ENCODE measurements around the gene NAV2.

NAV2 gene

DNA sequence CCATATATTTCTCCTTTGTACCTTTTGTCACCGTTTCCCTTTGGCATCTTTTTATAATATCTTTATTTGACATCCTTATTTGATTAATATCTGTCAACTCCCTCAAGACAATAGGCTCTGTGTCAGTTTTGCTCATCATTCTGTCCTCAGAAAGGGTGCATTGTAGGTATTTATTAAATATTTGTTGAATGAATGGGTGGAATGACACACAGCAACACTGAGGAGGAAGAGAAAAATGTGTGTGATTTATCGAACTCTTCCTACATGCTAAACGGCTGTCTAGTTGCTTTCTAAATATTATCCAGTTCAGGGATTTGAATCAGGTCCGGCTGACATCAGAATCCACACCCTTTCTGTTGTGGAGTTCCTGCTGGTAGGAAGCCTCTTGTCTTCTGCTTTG, 98.2 kb downstream of the NAV2 start:
- Histone ChIP-seq H3K36me3 (replicated peaks) (no peaks in the 10 kb centered on the region), H3K4me1 (no peaks in the 10 kb centered on the region), H3K9me3 (no peaks in the 10 kb centered on the region), H3K27me3 (ENCODE audit: low read depth) (peaks cover 2% of the 10 kb centered on the region), H3K4me3 (no peak overlapping the region)
- in situ Hi-C loops (cut with MboI; ENCODE audit: low sequenced_read_pairs), result no loop called here
- DNase-seq (ENCODE audit: low spot score in 2 of 2), result no peak

DNA sequence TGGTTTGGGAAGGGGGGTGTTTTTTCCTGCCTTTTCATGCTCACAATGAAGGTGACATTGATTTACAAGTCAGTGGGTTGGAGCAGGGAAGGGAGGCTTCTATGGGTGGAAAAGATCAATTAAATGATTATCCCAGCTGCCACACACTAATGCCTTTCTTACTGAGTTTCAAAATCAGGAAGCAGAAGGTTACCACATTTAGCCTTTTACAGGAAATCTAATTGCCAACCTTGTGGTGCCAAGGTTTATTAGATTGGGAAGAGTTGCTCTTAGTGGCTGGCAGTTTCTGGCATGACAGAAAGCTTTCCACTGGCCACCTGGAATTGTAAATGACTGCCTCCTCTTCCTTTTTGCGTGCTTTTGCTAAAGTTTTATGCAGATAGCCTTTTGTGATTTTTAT, 98.7 kb downstream of the NAV2 start:
- Histone ChIP-seq H3K9me3 (no peaks in the 10 kb centered on the region), H3K36me3 (replicated peaks) (no peaks in the 10 kb centered on the region), H3K4me3 (no peak overlapping the region), H3K27me3 (ENCODE audit: low read depth) (peaks cover 5% of the 10 kb centered on the region), H3K4me1 (no peaks in the 10 kb centered on the region)
- DNase-seq (ENCODE audit: low spot score in 2 of 2), result no peak
- in situ Hi-C loops (cut with MboI; ENCODE audit: low sequenced_read_pairs), result no loop called here

DNA sequence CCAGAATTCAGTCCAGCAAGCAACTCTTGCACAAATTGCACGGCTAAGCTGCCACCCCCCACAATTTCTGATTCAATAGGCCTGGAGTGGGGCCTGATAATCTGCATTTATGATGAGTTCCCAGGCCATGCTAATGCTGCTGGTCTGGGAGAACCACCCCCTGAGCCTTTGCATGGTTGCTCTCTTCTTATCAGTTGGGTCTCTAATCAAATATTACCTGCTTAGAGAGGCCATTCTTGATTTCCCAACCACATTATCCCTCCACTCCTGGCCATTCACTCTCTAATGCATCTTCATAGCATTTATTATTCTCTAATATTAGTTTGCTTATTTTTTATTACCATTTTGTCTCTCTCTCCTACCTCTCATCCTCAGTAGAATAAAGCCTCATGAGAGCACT, 99.5 kb downstream of the NAV2 start:
- peaks cover 5% of the 10 kb centered on the region for H3K27me3 ChIP-seq (ENCODE audit: low read depth)
- in situ Hi-C loops (cut with MboI; ENCODE audit: low sequenced_read_pairs), result no loop called here
- no peak for DNase-seq (ENCODE audit: low spot score in 2 of 2)
- H3K4me3 ChIP-seq, result no peak overlapping the region
- H3K9me3 ChIP-seq, result no peaks in the 10 kb centered on the region
- no peaks in the 10 kb centered on the region for H3K36me3 ChIP-seq (replicated peaks)
- no peaks in the 10 kb centered on the region for H3K4me1 ChIP-seq

DNA sequence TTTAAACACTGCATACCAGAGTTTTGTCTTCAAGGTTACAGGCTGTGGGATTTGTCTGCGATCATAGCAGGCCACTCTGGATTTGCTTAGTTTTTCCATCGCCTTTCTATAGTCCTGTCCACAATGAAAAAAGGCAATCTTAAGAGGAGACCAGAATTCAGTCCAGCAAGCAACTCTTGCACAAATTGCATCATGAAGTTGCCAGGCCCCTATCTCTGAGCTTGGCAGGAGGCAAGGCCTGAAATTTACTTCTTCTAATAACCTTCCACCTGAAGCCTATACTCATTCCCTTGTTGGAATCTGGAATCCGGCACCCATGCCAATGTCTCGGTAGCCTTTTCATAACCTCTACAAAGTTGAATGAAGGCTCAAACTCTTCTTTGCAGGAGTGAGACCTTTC, 100.1 kb downstream of the NAV2 start:
- H3K27me3 ChIP-seq (ENCODE audit: low read depth), result peaks cover 5% of the 10 kb centered on the region
- H3K36me3 ChIP-seq (replicated peaks), result no peaks in the 10 kb centered on the region
- no peak overlapping the region for H3K4me3 ChIP-seq
- H3K4me1 ChIP-seq, result no peaks in the 10 kb centered on the region
- no peaks in the 10 kb centered on the region for H3K9me3 ChIP-seq
- no peak for DNase-seq (ENCODE audit: low spot score in 2 of 2)
- in situ Hi-C loops (cut with MboI; ENCODE audit: low sequenced_read_pairs), result no loop called here

DNA sequence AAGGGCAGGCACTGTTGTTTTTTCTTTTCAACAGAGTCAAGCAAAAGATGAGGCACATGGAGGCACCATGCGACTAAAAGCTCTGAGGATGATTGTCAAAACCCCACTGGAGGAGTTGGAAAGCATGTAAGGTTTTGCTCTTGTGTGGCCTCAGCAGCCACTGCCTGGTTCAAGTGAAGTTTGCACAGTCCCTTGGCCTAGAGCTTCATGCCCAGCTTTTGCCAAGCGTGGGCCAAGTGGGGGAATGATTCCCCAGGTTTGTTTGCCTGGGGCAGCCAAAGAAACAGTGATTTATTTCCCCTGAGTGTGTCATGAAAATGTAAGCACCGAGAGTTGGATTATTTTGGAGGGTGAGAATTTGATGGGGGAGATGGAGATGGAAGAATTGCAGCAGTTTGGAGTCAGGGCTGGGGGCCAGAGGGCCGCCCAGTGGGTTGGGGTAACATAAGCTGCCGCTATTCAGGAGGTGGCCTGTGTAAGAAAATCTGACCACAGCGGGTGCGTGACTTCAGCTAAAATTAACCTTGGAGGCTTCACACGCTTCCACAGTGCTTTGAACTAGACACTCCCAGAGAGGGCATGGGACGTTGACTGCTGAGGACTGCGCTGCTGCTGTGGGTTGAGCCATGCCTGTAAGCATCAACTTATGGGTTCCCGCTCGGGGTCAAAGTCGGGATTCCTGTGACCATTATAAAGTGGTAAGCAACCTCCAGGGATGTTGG, 100.7 kb downstream of the NAV2 start:
- no peak for DNase-seq (ENCODE audit: low spot score in 2 of 2)
- Histone ChIP-seq H3K9me3 (no peaks in the 10 kb centered on the region), H3K4me1 (no peaks in the 10 kb centered on the region), H3K27me3 (ENCODE audit: low read depth) (peaks cover 5% of the 10 kb centered on the region), H3K36me3 (replicated peaks) (no peaks in the 10 kb centered on the region), H3K4me3 (no peak overlapping the region)
- in situ Hi-C loops (cut with MboI; ENCODE audit: low sequenced_read_pairs), result no loop called here

DNA sequence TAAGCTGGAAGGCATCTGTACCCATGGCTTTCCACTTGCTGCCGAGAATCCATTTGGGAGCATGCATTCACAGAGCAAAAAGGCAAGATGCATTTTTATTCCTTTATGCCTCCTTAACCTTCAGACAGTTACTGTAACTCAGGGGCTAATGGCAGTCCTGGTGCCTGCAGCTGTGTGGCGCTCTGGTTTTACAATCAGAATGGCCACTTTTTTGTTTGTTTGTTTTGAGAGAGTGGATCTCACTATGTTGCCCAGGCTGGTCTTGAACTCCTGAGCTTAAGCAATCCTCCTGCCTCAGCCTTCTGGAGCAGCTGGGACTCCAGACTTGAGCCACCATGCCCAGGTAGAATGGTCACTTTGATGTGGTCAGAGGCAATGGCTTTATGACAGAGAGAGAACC, 101.8 kb downstream of the NAV2 start:
- H3K4me3 ChIP-seq, result no peak overlapping the region
- no peaks in the 10 kb centered on the region for H3K9me3 ChIP-seq
- no peaks in the 10 kb centered on the region for H3K36me3 ChIP-seq (replicated peaks)
- peaks cover 3% of the 10 kb centered on the region for H3K27me3 ChIP-seq (ENCODE audit: low read depth)
- H3K4me1 ChIP-seq, result no peaks in the 10 kb centered on the region
- no peak for DNase-seq (ENCODE audit: low spot score in 2 of 2)
- in situ Hi-C loops (cut with MboI; ENCODE audit: low sequenced_read_pairs), result no loop called here

GRCh38 chr11:19816040-19816439, 103.4 kb downstream of the NAV2 start:
- Histone ChIP-seq H3K27me3 (ENCODE audit: low read depth) (peaks cover 3% of the 10 kb centered on the region; the same call in 1 of the 2 replicates), H3K4me3 (no peak overlapping the region), H3K9me3 (no peaks in the 10 kb centered on the region), H3K4me1 (no peaks in the 10 kb centered on the region), H3K36me3 (replicated peaks) (no peaks in the 10 kb centered on the region)
- DNase-seq (ENCODE audit: low spot score in 2 of 2), result no peak
- in situ Hi-C loops (cut with MboI; ENCODE audit: low sequenced_read_pairs), result no loop called here

- Histone ChIP-seq H3K36me3 (replicated peaks) (no peaks in the 10 kb centered on the region), H3K4me1 (no peaks in the 10 kb centered on the region), H3K4me3 (no peak overlapping the region), H3K27me3 (ENCODE audit: low read depth) (peaks cover 3% of the 10 kb centered on the region; the same call in 1 of the 2 replicates), H3K9me3 (no peaks in the 10 kb centered on the region)
- in situ Hi-C loops (cut with MboI; ENCODE audit: low sequenced_read_pairs), result no loop called here
- DNase-seq (ENCODE audit: low spot score in 2 of 2), result no peak
These were observed 104.2 kb downstream of the NAV2 start for GRCh38 chr11:19816817-19817216.

DNA sequence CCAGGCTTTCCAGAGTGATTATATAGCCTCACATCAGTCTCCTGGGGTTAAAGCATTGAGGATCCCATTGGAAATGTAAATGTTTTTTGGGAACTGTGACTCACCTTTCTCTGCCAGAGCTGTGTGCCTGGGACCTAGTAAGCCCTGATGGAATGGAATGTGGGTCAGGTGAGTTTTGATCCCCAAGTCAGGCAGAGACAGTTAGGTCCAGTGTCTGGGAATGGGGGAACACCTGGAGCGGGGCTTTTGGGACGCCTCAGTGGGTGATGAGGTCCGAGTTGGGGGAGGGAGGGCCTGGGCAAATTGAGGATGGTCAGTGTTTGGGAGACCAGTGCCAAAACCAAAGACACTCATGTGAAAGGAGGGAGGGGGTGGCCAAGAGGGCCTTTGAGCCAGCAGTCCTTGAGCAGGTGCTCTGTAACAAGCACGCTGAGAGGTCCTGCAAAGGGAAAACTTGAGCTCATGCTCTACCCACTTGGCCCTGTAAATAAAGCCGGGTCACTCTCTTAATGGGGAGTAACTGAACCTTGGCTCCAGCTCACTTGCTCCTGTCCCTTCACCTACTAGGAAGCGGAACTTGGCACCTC, 104.7 kb downstream of the NAV2 start:
- Histone ChIP-seq H3K4me3 (no peak overlapping the region), H3K36me3 (replicated peaks) (no peaks in the 10 kb centered on the region), H3K9me3 (no peaks in the 10 kb centered on the region), H3K27me3 (ENCODE audit: low read depth) (peaks cover 3% of the 10 kb centered on the region; the same call in 1 of the 2 replicates), H3K4me1 (no peaks in the 10 kb centered on the region)
- in situ Hi-C loops (cut with MboI; ENCODE audit: low sequenced_read_pairs), result no loop called here
- no peak for DNase-seq (ENCODE audit: low spot score in 2 of 2)

DNA sequence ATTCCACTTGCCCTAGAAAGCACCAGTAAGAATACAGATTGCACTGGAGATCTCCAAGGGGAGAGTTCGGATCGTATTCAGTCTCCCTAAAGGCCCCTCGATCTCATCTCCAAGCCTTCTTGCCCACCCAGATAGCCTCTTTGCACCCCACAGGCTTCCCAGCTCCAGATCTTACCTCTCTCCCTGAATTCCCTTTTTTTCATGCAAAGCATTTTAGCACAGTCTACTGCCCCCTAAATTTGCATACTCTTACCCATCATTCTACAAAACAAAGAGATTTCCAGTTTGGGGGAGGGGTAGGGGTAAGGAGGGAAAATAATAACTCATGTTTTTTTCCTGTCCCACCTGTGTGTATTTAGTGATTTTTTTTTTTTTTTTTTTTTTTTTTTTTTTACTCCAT, 105.2 kb downstream of the NAV2 start:
- in situ Hi-C loops (cut with MboI; ENCODE audit: low sequenced_read_pairs), result no loop called here
- DNase-seq (ENCODE audit: low spot score in 2 of 2), result no peak
- H3K36me3 ChIP-seq (replicated peaks), result no peaks in the 10 kb centered on the region
- H3K9me3 ChIP-seq, result no peaks in the 10 kb centered on the region
- 0 out of 2 replicates have a peak, but pooled peaks cover 6% of the 10 kb centered on the region for H3K27me3 ChIP-seq (ENCODE audit: low read depth)
- no peak overlapping the region for H3K4me3 ChIP-seq
- no peaks in the 10 kb centered on the region for H3K4me1 ChIP-seq

DNA sequence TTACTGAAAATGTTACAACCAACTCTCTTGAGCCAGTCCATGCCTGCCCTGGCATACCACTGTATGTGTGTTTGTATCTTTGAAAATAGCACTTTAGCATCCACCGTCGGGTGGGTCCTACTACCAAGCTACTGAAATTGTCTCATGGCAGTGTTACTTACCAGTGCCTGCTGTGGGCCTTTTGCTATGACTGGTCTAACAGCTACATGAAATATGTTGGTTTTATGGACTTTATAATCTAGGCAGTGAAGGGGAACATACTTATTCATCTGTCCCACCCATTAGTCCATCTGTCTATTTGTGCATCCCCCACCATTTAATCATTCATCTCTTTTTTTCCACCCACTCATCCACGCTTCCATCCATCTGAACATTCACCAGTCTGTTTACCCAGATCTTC, 106.0 kb downstream of the NAV2 start:
- Histone ChIP-seq H3K9me3 (no peaks in the 10 kb centered on the region), H3K27me3 (ENCODE audit: low read depth) (0 out of 2 replicates have a peak, but pooled peaks cover 6% of the 10 kb centered on the region), H3K36me3 (replicated peaks) (no peaks in the 10 kb centered on the region), H3K4me3 (no peak overlapping the region), H3K4me1 (no peaks in the 10 kb centered on the region)
- in situ Hi-C loops (cut with MboI; ENCODE audit: low sequenced_read_pairs), result no loop called here
- DNase-seq (ENCODE audit: low spot score in 2 of 2), result no peak

GRCh38 chr11:19819148-19819547, 106.5 kb downstream of the NAV2 start:
- H3K27me3 ChIP-seq (ENCODE audit: low read depth), result 0 out of 2 replicates have a peak, but pooled peaks cover 6% of the 10 kb centered on the region
- DNase-seq (ENCODE audit: low spot score in 2 of 2), result no peak

DNA sequence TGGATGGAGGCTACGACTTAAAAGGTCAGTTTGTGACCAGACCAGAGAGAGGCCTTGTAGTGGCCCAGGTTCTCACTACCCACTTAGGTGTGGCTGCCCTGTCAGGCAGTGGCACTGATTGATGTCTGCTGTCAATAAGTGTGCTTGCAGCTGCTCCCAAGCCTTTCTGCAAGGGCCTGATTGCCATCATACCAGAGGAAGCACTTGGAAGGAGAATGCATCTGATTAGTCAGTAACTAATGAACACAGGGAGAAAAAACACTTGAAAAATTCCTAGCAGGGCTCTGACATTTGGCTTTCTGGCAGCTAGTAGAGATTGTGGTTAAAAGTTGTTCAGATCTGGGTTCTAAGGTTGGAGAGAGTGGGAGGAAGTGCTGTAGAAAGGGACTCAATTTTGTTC, 107.5 kb downstream of the NAV2 start:
- no peak for DNase-seq (ENCODE audit: low spot score in 2 of 2)
- in situ Hi-C loops (cut with MboI; ENCODE audit: low sequenced_read_pairs), result no loop called here

More at GRCh38 chr11:19819148-19819547, 106.5 kb downstream of the NAV2 start:
- no peaks in the 10 kb centered on the region for H3K9me3 ChIP-seq
- H3K36me3 ChIP-seq (replicated peaks), result no peaks in the 10 kb centered on the region
- H3K4me1 ChIP-seq, result no peaks in the 10 kb centered on the region
- H3K4me3 ChIP-seq, result no peak overlapping the region
- in situ Hi-C loops (cut with MboI; ENCODE audit: low sequenced_read_pairs), result no loop called here

GRCh38 chr11:19821412-19821875, 108.8 kb downstream of the NAV2 start:
- no peaks in the 10 kb centered on the region for H3K9me3 ChIP-seq
- no peaks in the 10 kb centered on the region for H3K4me1 ChIP-seq
- H3K27me3 ChIP-seq (ENCODE audit: low read depth), result 0 out of 2 replicates have a peak, but pooled peaks cover 10% of the 10 kb centered on the region
- H3K4me3 ChIP-seq, result no peak overlapping the region
- DNase-seq (ENCODE audit: low spot score in 2 of 2), result no peak
- in situ Hi-C loops (cut with MboI; ENCODE audit: low sequenced_read_pairs), result no loop called here
- no peaks in the 10 kb centered on the region for H3K36me3 ChIP-seq (replicated peaks)

More for the DNA sequence above, 107.5 kb downstream of the NAV2 start:
- no peaks in the 10 kb centered on the region for H3K4me1 ChIP-seq
- no peaks in the 10 kb centered on the region for H3K9me3 ChIP-seq
- no peaks in the 10 kb centered on the region for H3K36me3 ChIP-seq (replicated peaks)
- no peak overlapping the region for H3K4me3 ChIP-seq
- 0 out of 2 replicates have a peak, but pooled peaks cover 11% of the 10 kb centered on the region for H3K27me3 ChIP-seq (ENCODE audit: low read depth)
